NCI-H2227 (cell line): ENCODE measurements around the gene CMSS1.
"Not testable (repeated sequence)": the region's sequence is repeated elsewhere in the genome, so short reads cannot be mapped to it uniquely, and the experiment has no call there.

ENCODE experiments used
- DNase-seq: peaks from one replicate; lab custom pipeline; 2025; ENCODE audit not compliant: unreplicated experiment; lab: John Stamatoyannopoulos, UW

The CMSS1 gene

DNA sequence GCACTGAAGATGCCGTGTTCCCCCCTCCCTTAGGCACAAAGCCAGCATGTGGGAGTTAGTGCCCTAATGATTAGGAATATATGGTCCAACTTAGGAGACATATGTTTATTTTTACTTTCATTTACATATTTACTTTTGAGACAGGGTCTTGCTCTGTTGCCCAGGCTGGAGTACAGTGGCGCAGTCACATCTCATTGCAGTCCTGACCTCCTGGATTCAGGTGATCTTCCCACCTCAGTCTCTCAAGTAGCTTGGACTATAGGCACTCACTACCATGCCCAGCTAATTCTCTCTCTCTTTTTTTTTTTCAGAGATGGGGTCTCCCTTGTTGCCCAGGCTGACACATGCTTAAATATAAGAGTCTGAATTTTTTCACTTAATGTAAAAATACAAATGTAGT, 391.5 kb downstream of the CMSS1 start:
- no peak for DNase-seq

GRCh38 chr3:100209948-100210771, 392.5 kb downstream of the CMSS1 start:
- no peak for DNase-seq

DNA sequence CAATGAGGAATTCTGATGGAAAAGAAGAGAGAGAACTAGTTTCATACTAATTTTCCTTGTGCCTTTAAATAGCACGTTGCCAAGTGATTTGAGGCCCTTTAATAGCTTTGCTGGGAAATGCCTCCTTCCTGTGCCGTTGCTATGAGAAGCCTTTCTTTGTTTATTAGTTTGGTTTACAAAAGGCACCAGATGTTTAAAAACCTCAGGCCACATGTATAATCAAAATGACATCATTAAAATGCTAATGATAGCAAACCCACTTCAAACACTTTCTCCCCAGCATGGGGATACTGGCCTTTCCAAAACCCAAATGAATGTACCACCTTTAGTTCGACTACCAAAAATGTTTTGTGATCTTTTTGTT, 393.1 kb downstream of the CMSS1 start:
- peak; percentile 46 for DNase-seq

DNA sequence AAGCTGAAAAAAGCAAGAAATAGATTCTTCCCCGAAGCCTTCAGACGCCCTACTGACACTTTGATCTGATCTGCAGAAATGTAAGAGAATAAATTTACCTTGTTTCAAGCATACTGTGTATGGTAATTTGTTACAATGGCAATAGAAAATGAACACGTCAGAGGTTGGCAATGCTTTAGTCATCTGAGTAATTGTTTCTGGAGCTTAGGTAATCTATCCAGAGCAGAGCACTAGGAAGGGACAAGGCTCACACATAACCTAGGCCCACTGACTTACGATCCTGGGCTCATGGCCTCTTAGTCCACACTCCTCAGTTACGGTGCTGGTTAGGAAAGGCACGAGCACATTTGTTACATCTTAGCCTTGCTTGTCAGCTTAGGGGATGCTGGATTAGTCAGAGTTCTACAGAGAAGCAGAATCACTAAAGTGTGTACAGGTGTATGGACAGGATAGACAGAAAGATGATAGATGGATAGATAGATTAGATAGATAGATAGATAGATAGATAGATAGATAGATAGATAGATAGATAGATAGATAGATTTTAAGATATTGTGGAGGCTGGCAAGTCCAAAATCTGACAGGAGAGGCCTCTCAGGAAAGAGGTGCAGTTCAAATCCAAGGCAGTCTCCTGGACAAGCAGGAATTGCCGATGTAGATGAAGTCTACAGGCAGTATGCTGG, 396.4 kb downstream of the CMSS1 start:
- DNase-seq, result no peak

- no peak for DNase-seq
Observed at GRCh38 chr3:100214574-100214964, 396.9 kb downstream of the CMSS1 start.

DNA sequence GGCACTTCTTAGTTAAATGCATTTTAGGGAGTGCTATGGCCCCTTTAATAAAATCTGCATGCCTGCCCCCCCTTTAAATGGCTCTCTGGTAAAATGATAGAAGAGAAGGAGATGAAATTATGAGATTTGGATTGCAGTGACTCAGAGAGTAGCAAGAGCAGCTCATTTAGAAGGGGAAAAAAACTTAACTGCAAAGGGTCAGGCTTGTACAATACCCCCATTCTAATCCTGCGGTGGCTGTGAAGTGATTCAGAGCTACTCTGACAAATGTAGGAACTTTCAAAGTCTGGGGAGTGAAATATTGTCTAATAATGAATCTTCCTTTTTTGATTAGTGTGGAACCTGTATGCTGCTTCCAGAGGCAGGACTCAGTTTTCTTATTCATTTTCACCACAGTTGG, 399.1 kb downstream of the CMSS1 start:
- no peak for DNase-seq

DNA sequence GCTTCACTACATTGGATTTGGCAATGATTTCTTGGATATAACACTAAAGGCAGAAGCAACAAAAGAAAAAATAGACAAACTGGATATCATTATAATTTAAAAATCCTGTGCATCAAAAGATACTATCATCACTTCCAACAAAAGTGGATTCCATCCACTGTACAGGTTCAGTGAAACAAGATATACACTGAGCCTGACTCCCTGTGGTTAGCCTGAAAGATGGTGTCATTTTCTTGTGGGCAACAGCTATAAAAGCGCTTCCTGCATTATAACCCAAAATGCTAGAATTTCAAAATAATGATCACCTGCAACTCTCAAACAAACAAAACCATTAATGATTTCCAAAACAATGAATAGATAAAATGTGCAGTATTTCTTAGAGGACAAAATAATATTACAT, 403.5 kb downstream of the CMSS1 start:
- no peak for DNase-seq

DNA sequence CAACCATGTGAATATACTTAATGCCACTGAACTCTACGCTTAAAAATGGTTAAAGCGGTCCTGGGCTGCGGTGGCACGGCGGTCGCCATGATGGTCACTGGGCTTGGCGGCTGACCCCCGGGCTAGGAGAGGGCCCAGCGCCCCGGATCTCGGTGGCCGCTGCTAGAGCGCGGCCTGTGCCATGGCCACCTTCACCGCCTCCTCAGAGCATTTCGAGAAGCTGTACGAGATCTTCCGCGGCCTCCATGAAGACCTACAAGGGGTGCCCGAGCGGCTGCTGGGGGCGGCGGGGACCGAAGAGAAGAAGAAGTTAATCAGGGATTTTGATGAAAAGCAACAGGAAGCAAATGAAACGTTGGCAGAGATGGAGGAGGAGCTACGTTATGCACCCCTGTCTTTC, 407.5 kb downstream of the CMSS1 start:
- no peak for DNase-seq

- DNase-seq, result no peak
Observed at GRCh38 chr3:100225883-100226282, 408.2 kb downstream of the CMSS1 start.

DNA sequence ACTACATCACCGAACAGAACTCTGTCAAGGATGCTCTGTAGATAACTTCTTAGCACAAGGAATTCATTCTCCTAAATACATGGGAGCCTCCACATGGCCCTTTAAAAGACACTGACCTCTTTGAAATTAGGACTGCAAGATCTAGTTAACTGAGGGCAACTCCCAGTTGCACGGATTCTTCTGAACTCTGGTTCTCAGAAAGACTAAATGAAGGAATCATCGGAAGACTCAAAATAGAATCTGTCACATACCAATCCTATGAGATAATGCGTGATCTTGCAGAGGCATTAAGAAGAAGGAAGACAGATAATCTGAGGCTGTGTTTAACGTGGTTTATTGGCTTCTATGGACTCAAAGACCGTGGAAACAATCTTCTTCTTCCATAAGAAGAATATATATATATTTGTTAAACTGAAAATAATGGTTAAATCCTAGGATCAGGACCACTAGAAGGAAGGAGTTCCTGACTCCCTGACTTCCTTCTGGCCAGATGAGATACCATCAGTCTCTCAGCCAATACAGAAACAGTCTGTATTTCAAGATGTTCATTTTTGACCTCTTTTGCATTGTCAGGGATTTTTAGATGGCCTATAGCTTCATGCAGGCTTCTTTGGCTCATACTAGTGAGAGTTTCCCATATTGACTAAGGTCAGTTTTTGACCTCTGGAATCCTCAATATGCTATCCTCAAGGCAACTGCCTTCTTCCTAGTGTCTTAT, 409.2 kb downstream of the CMSS1 start:
- DNase-seq, result no peak

DNA sequence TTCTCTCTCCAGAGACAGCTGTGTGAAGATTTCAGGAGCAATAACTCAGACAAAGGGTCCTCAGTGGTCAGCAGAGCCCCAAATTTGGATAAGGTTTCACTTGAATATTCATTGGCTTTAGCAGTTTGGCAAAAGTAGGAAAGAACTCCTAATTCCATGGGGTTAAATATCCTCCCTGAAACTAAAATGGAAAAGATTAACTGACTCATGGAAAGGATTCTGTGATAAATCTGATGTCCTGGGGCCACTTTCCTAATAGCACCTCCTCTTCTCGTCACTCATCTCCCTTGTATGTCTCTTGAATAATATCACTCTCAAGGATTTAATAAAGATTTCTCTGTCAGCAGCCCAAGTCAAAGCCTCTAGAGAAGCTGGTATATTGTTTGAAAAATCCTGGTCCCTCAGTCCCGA, 409.9 kb downstream of the CMSS1 start:
- DNase-seq, result no peak

- no peak for DNase-seq
Observed at GRCh38 chr3:100228247-100228646, 410.6 kb downstream of the CMSS1 start.

- not testable (repeated sequence) for DNase-seq
Observed at GRCh38 chr3:100229188-100229587, 411.5 kb downstream of the CMSS1 start.

DNA sequence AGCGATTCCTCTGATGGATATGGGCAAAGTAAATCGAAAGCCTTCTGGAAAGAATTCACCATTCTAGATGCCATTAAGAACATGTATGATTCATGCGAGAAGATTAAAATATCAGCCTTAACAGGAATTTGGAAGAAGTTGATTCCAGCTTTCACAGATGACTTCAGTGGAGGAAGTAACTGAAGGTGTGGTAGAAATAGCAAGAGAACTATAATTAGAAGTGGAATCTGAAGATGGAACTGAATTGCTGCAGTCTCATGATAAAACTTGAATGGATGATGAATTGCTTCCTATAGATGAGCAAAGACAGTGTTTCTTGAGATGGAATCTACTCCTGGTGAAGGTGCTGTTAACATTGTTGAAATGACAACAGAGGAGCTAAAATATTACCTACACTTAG, 413.0 kb downstream of the CMSS1 start:
- no peak for DNase-seq
